ENCODE data around the gene IFI16.
"Not testable (repeated sequence)": the region's sequence is repeated elsewhere in the genome, so short reads cannot be mapped to it uniquely, and the experiment has no call there.

The IFI16 gene

DNA sequence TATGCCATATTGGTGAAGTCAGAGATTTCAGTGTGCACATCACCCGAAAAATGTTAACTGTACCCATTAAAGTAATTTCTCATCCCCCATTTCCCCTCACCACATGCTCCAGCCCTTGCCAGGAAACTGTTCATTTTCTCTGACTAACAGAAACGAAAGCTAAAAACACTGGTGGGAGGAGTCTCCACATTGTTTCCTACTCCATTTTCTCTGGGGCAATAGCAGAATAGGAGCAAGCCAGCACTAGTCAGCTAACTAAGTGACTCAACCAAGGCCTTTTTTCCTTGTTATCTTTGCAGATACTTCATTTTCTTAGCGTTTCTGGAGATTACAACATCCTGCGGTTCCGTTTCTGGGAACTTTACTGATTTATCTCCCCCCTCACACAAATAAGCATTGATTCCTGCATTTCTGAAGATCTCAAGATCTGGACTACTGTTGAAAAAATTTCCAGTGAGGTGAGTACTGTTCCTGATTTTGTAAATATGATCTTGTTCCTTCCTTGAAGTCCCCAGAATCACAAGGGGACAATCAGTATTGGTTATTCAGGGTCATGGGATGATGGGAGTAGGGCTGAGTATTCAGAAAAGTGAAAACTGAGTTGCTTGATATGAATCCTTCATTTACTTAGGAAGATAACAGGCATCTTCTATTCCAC, at the start of gene IFI16:
TSS of gene IFI16 (plus strand) at position 204 of the 658 bp plus-strand sequence. CDS start 4,774 bp downstream, outside the sequence.
- DNase-seq (ENCODE audit: low read depth in 2 of 2, low spot score in 1 of 2), result peak in 1 of 2 donors; percentile 33

DNA sequence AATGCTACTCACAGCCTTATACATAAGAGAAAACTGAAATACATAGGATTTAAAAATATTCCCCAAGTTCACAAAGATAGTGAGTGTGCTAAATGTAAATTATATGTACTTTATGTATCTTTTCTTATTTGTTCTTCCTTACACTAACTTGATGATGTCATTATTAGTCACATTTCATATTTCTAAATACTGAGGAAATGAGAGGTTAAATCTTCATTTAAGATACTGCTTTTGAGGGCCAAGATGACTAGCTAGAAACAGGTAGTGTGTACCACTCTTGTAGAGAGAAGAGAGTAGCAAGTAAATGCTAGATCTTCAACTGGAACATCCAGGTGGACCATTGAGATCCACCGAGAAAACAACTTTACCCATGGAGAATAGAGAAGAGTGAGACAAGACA, 48.5 kb upstream of the IFI16 start:
- DNase-seq (ENCODE audit: low read depth in 2 of 2, low spot score in 1 of 2), result no peak

DNA sequence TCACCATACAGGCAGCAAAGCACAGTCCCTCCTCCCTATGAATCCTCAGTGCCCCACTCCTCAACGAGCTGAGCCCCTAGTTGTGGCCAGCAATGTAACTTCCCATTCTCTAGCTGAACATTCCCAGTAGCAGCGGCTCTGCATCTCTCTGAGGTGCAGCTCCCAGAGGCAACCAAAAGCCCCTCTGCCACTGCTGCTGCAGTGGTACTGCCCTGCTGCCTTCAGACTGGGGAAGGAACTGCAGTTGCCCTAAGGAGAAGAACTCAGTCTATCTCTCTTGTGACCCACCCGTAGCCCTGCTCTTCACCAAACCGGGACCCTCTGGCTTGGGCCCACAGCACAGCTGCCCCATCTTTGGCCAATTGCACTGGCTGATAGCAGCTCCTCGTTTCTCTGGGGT, 46.7 kb upstream of the IFI16 start:
- DNase-seq (ENCODE audit: low read depth in 2 of 2, low spot score in 1 of 2), result no peak

DNA sequence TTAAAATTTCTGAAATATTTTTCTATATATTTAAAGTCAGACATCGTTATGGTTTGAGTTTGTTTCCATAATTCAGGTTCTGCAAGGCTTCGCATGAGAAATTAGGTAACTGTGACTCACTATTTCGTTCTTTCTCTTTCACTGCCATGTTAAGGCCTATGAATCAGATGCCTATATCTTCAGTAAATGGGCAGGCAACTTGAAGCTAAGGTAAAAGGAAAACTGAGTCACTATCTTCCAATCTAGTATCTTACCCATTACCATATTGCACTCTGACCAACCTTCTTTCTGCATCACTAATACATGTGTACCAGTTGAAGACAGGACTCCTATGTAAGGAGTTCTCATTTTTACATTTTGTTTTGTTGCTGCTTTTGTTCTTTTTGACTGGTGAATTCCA, 40.5 kb upstream of the IFI16 start:
- DNase-seq (ENCODE audit: low read depth in 2 of 2, low spot score in 1 of 2), result no peak

DNA sequence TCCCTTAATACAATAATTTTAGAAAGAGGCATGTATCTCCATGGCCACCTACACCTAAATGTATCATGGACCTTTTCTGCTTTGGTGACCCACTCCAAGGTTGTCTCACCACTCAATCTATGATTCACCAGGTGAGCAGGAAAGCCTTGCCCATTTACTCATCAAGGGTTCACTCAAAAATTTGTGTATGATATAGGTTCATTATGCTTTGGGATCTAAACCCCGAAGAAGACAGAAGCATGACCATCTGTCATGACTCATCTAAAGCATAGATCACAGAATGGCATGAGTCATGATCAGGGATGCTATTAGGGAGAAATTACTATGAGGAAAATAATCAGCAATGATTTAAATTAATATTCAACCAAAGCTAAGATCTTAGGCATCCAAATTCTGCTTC, 39.9 kb upstream of the IFI16 start:
- no peak for DNase-seq (ENCODE audit: low read depth in 2 of 2, low spot score in 1 of 2)

DNA sequence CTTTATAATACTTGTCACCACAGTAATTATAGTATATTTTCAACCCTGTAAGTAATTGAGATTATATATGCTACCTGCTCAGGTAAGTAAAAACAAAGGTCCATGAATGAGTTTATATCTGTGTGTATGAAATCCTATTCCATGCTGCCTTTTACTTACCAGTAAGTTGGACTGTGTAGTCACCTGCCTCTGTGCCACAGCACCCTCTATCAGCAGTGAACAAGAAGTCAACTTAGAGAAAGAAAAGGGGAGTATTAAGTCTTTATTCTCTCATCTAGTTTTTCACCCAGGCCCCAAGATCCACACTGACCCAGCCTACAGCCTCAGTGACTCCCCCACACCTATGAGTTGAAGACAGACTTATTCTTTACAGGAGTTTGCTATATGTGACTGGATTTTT, 36.9 kb upstream of the IFI16 start:
- DNase-seq (ENCODE audit: low read depth in 2 of 2, low spot score in 1 of 2), result no peak

DNA sequence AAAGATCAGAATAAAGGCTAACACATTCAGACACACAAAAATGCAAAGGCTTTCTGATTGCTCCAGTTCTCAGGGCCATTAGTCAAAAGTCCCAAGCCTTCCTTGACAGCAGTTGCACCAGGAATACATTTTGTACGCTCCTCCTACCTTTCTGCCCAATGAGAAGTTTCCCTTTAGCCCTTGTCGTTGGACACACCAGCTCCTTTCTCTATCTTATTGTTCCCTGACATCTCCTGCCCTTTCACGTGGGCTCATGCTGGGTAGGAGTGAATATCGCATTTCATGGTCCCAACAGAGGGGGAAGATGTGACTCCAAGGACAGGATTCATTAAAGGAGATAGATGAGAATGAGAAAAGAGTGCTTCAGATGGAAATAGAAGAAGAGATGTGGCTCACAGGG, 33.5 kb upstream of the IFI16 start:
- DNase-seq (ENCODE audit: low read depth in 2 of 2, low spot score in 1 of 2), result no peak

DNA sequence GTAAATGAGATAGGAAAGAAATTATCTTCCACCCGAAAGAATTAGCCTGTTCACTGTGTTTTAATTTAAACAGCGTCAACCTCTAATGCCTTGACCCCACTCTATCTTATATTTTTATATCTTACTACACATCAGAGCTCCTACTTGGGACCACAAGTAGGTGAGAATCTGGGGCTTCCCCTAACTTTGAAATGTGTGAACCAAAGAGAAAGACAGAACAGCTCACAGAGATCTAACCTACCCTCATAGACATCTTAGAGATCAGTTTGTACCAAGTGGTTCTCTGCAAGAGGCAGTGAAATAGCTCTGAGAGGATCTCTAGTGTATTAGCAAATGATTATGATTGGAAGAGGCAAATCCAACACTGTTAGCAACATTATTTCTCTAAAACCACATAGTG, 31.0 kb upstream of the IFI16 start:
- no peak for DNase-seq (ENCODE audit: low read depth in 2 of 2, low spot score in 1 of 2)

DNA sequence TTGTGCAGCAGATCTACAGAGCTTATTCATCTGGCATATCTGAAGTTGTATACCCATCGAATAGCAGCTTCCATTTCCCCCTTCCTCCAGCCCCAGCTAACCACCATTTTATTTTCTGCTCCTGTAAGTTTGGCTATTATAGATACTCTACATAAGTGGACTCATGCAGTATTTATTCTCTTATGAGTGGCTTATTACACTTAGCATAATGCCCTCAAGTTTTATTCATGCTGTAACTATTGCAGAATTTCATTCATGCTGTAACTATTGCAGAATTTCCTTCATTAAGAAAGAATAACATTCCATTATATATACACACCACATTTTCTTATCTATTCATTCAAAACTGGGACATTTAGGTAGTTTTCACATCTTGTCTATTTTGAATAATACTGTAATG, 30.5 kb upstream of the IFI16 start:
- DNase-seq (ENCODE audit: low read depth in 2 of 2, low spot score in 1 of 2), result no peak

DNA sequence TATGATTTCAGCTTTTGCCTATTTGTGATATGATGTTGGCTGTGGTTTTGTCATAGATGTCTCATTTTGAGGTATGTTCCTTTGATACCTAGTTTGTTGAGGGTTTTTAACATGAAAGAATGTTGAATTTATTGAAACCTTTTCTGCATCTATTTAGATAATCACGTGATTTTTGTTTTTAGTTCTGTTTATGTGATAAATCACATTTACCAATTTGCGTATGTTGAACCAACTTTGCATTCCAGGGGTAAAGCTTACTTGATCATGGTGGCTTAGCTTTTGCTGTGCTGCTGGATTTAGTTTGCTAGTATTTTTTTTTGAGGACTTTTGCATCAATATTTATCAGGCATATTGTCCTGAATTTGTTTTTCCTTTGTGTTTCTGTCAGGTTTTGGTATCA, 26.5 kb upstream of the IFI16 start:
- DNase-seq (ENCODE audit: low read depth in 2 of 2, low spot score in 1 of 2), result no peak

DNA sequence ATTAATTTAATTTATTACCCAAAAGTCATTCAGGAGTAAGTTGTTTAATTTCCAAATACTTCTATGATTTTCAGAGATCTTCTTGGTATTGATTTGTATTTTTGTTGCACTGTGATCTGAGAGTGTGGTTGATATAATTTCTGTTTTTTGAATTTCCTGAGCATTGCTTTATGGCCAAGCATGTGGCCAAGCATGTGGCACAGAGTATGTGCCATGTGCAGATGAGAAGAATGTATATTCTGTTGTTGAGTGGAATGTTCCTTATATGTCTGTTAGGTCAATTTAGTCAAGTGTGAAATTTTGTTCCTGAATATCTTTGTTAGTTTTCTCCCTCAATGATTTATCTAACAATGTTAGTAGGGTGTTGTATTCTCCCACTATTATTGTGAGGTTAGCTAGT, 25.3 kb upstream of the IFI16 start:
- no peak for DNase-seq (ENCODE audit: low read depth in 2 of 2, low spot score in 1 of 2)

DNA sequence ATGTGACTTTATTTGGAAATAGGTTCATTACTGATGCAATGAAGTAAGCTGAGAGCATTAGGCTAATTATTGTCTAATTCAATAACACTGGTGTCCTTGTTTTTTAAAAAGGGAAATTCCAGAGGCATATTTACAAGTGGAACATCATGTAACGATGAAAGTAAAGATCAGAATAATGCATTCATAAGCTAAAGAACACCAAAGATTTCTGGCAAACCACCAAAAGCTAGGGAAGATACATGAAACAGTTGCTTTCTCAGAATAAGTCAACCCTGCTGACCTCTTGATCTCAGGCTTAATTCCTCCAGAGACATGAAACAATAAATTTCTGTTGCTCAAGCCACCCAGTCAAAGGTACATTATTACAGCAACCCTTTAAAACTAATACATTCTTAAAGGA, 20.3 kb upstream of the IFI16 start:
- no peak for DNase-seq (ENCODE audit: low read depth in 2 of 2, low spot score in 1 of 2)

DNA sequence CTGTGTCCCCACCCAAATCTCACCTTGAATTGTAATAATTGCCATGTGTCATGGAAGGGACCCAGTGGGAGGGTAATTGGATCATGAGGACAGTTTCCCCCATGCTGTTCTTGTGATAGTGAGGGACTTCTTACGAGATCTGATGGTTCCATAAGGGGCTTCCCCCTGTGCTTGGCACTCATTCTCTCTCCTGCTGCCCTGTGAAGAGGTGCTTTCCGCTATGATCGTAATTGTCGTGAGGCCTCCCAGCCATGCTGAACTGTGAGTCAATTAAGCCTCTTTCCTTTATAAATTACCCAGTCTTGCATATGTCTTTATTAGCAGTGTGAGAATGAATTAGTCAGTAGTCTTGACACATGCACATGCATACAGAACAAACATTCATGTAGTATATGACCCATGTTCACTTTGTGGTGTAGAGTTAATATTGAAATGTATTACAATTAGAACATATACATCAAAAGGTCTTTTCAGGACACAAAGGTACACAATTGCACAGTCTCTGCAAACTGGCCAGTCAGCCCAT, 16.9 kb upstream of the IFI16 start:
- DNase-seq (ENCODE audit: low read depth in 2 of 2, low spot score in 1 of 2), result no peak

DNA sequence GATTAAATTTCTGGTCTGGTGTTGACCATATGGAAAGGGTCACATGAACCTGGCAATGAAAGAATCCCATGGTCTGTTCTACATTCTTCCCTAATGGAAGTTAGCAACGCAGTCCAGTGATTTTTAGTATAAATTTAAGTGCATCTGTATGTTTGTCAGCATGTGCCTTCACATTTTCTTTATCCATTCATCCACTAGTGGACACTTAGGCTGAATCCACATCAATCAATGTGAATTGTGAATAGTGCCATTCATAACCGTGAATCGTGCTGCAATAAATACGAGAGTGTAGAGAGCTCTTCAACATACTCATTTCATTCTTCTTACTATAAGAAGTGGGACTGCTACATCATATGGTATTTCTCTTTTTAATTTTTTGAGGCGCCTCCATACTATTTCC, 12.7 kb upstream of the IFI16 start:
- no peak for DNase-seq (ENCODE audit: low read depth in 2 of 2, low spot score in 1 of 2)

DNA sequence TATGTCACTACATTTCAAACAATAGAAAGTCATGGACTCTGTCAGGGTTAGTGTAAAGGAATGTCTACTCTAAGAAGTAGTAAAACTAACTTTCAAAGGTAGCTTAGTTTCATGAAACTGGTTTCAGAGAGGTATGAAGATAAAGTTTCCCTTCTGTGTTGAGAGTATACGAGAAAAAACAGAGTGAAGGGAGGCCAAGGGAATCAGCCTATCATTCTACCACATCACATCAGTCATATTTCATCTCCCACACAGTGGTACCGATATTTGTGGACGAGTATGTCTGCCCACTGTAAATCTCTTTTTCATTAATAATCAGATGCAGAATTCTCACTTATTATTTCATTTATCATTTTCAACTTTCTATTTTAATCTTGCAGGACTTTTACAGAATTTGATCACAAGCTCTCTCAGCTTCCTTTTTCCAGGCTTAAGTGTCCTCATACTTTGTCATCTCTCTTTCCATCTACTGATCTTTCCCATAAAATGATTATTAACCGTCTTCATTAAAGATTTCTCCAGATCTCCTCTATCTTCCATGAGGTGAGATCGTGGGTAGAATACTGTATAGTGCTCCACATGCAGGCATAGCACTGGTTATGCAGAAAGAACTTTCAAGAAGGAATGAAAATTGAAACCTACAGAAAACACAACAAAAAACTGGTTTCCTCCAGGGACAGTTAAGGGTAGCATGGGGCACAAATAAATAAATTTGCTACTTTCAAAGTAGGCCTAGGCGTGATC, 11.5 kb upstream of the IFI16 start:
- no peak for DNase-seq (ENCODE audit: low read depth in 2 of 2, low spot score in 1 of 2)

DNA sequence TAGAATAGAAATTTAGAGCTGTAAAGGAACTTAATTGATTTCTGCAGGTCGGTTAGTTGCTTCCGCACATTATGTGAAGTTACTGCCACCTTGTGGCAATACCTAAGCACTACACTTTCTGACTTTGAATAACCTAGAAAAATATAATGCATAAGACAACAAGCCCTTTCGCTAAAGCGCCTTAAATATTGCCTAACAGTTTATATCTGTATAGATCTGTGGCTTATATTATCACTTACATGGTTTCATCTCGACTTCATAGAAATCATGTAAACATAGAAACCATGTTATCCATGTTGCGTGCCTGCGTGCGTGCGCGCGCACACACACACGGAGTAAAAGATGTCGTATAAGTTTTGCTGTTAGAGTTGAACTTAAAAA, 10.9 kb upstream of the IFI16 start:
- no peak for DNase-seq (ENCODE audit: low read depth in 2 of 2, low spot score in 1 of 2)

DNA sequence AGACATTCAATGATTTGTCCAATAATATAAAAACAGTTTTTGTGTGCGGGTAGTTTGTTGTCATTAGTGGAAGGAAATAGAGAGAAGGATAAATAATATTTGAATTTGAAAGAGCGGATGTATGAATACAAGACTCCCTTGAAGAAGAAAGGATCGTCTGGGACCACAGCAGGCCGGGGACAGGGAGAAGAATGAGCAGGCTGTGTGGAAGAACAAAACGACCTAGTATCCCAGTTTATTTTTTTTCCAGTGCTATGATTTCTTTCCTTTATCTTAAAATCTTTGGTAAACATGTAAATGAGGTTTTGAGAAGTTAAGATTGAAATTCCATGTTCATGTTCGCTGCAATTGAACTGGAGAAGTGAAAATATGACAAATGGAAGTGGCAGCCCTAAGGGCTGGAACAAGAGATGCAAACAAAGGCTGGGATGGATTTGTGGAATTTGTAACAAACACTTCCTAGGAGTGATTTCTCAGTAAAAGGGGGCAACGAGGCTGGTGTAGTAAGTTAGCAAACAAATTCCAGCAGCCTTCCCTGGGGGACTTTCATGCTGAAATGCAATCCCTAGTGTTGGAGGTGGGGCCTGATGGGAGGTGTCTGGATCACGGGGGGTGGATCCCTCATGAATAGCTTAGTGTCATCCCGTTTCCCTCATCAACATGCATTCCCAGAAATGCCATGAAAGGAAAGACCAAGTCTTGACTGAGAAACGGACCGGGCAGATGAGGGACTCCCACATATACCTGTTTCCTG, 10.2 kb upstream of the IFI16 start:
- DNase-seq (ENCODE audit: low read depth in 2 of 2, low spot score in 1 of 2), result no peak

DNA sequence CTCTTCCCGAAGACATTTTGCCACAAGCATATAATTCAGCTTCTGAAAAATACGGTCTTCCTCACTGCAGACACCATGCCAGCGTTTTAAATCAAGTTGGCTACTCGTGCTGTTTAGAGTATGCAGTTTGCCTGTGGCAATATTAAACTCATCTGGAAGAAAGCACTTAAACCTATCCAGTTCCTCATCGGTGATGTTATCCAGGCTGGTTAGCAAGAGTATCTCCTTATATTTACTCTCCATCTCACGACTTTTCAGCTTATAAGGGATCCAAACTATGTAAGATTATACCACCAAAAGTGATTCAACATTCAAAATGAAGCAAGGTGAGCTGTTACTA, 9.7 kb upstream of the IFI16 start:
- DNase-seq (ENCODE audit: low read depth in 2 of 2, low spot score in 1 of 2), result no peak

DNA sequence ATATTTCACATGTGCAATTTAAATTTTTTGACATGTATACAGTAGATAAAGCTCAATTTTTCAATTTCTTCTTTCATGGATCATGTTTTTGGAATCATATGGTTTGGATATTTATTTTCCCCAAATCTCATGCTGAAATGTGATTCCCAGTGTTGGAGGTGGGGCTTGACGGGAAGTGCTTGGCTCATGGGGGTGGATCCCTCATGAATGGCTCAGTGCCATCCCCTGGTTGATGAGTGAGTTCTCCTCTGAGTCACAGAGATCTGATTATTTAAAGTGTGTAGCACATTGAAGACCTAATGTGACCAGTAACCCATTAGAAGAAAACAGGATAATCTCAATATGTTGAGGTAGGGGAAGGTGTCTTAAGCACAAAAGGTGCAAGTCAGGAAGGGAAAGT, 9.1 kb upstream of the IFI16 start:
- no peak for DNase-seq (ENCODE audit: low read depth in 2 of 2, low spot score in 1 of 2)

DNA sequence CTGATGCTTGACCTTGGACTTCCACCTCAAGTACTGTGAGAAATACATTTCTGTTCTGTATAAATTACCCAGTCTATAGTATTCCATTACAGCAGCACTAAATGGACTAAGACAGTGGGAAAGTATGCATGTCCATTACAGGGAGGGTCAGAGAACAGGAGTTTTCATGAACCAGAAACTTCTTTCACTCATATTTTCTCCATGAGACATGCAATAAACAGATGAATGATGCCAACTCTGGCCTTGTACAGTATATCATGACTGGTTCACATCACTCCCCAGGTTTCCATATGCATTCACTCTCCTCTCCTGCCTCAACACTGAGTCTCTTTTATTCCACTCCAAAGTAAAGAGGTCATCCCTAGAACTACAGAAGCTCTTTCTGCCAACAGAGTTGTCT, 4.5 kb upstream of the IFI16 start:
- DNase-seq (ENCODE audit: low read depth in 2 of 2, low spot score in 1 of 2), result no peak

DNA sequence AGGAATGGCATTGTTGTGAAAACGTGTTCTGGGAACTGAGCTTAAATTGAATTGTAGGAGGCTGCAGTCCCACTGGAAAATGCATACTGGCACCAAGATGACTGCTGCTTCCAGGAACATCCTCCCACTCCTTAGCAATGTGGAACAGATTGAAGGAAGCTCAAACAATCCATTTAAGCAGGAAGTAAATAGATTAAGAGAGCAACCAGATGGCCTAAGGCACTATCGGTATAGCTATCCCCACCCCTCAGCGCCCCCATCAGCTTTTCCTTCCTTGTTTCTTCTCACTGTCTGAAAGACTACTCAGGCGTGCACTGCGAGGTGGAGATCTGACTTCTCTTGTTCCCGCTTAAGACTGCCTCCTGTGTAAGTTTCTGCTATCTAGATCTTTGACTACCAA, 4.0 kb upstream of the IFI16 start:
- DNase-seq (ENCODE audit: low read depth in 2 of 2, low spot score in 1 of 2), result no peak

DNA sequence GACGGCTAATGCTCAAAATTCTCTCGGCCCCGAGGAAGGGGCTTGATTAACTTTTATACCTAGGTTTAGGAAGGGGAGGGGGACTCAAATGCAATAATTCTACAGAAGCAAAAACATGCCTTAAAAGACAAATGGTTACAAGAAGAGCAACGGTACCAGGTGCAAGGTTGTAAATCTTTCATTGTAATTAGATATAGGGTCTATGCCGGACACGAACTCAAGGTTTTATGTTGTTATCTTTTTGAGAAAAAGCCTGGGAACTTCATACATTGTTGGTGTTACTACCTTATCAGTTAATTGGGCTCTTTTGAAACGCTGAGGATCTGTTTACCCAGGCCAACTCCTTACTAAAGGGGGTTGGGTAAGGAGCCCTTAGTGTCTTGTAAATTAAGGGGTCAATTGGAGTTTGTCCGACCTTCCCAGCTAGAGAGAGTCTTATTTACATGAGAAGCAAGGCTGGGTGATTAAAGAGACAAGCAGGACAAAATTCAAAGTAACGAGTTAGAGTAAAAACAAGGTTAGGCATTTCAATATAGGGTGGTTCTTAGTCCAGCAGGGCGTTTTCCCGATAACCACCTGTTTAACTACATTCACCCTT, 3.4 kb upstream of the IFI16 start:
- not testable (repeated sequence) for DNase-seq (ENCODE audit: low read depth in 2 of 2, low spot score in 1 of 2)

Data from stimulated activated CD8-positive, alpha-beta memory T cell treated with anti-CD3 and anti-CD28 coated beads, Interleukin-4, amount 100 ng/mL, for 4 hours (primary cell).